IgD-negative memory B cell (primary cell): ENCODE data around the gene MME. TPM values are rescaled to one million over a fixed set of nuclear protein-coding genes. Genes with fewer than 3 reads are reported as not detected.

Source experiments
- H3K27ac Mint-ChIP-seq, 3 donors: one replicate each; pipeline ENCODE4 v1.8.0; 2020 to 2022; ENCODE audit warnings: mild to moderate bottlenecking in 3 of 3, mixed read lengths in 3 of 3, moderate library complexity in 1 of 3
- H3K27me3 Mint-ChIP-seq: one replicate; pipeline ENCODE4 v1.8.0; 2021; ENCODE audit warnings: mixed read lengths
- H3K36me3 Mint-ChIP-seq: one replicate; pipeline ENCODE4 v1.8.0; 2020; ENCODE audit warnings: mild to moderate bottlenecking, mixed read lengths
- H3K4me1 Mint-ChIP-seq, 3 donors: one replicate each; pipeline ENCODE4 v1.8.0; 2020 to 2022; ENCODE audit warnings: mixed read lengths in 3 of 3, mild to moderate bottlenecking in 1 of 3
- H3K4me3 Mint-ChIP-seq, 4 donors: one replicate each; pipeline ENCODE4 v1.8.0; 2020 to 2022; ENCODE audit warnings: mild to moderate bottlenecking in 4 of 4, mixed read lengths in 4 of 4, moderate library complexity in 3 of 4
- H3K9me3 Mint-ChIP-seq, 3 donors: one replicate each; pipeline ENCODE4 v1.8.0; 2020 to 2021; ENCODE audit warnings: mixed read lengths in 3 of 3, mild to moderate bottlenecking in 1 of 3
- polyA plus RNA-seq: library from polyadenylated mRNA; unstranded; fragments of 300-500 nt; fragmentation: Illumina TruSeq; gene quantifications from one replicate; pipeline ENCODE4 v1.2.3, GENCODE V29; 2021

Gene MME
- polyA plus RNA-seq, 1 donor from 2014 or later = 5.1 TPM

DNA sequence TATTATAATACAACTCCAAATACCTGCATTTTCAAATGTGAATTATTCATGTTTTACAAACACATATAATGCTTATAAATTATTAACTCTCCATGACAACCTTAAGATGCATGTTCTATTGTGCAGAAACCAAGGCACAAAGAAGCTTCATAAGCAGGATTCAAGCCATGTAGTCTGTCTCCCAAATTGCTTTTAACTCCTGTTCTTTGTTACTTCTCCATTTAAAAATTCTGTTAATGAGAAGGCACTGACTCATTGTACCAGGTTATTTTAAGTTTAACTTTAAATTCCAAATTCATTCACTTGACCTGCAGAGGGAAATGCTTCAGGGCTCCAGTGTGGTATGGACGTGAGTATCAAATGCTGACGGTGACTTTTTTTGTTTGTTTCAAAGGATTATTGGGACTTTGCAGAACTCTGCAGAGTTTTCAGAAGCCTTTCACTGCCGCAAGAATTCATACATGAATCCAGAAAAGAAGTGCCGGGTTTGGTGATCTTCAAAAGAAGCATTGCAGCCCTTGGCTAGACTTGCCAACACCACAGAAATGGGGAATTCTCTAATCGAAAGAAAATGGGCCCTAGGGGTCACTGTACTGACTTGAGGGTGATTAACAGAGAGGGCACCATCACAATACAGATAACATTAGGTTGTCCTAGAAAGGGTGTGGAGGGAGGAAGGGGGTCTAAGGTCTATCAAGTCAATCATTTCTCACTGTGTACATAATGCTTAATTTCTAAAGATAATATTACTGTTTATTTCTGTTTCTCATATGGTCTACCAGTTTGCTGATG lies 100.0 kb downstream of the MME start:
- peaks cover 0 to 2% (median 0%) of the 10 kb centered on the region in 3 donors for H3K9me3 Mint-ChIP-seq
- no peaks in the 10 kb centered on the region for H3K27me3 Mint-ChIP-seq
- H3K36me3 Mint-ChIP-seq = no peaks in the 10 kb centered on the region
- no peak overlapping the region for H3K4me3 Mint-ChIP-seq
- peaks cover 6 to 15% (median 11%) of the 10 kb centered on the region in 3 donors for H3K4me1 Mint-ChIP-seq
- H3K27ac Mint-ChIP-seq = peak overlapping the region in 1 of 3 donors; percentile 18

DNA sequence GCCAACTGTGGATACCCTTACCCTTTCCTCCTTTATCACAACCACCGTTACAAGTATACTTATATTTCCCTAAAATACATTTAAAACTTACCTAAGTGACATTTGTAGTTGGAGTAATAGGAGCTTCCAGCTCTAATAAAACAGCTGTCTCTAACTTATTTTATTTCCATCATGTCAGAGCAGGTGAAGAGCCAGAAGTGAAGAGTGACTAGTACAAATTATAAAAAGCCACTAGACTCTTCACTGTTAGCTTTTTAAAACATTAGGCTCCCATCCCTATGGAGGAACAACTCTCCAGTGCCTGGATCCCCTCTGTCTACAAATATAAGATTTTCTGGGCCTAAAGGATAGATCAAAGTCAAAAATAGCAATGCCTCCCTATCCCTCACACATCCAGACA lies 102.3 kb downstream of the MME start:
- Mint-ChIP-seq H3K36me3 (no peaks in the 10 kb centered on the region), H3K9me3 (peaks cover 0 to 2% (median 0%) of the 10 kb centered on the region in 3 donors), H3K4me1 (peaks cover 6 to 15% (median 11%) of the 10 kb centered on the region in 3 donors), H3K4me3 (no peak overlapping the region), H3K27ac (no peak overlapping the region), H3K27me3 (no peaks in the 10 kb centered on the region)

DNA sequence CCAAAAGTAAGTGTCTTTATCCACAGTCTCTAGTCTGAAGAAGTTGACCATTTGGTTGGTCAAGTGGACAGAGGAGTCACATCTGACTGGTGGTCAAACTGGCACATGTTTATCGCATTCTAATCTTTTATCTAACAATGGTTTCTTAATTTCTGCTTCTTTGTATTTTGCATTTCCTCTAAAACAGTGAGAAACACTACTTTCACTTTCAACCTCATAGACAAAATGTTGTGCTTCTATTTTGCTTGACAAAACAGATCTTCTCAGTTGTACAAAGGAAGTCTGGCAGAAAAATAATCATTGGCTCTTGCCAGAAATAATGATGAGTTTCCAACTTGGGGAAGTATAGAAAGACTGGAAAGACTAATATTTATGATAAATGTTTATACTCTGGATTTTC lies 103.9 kb downstream of the MME start:
- Mint-ChIP-seq H3K4me1 (peaks cover 6 to 11% (median 6%) of the 10 kb centered on the region in 3 donors), H3K9me3 (peaks cover 0 to 2% (median 0%) of the 10 kb centered on the region in 3 donors), H3K27me3 (no peaks in the 10 kb centered on the region)

DNA sequence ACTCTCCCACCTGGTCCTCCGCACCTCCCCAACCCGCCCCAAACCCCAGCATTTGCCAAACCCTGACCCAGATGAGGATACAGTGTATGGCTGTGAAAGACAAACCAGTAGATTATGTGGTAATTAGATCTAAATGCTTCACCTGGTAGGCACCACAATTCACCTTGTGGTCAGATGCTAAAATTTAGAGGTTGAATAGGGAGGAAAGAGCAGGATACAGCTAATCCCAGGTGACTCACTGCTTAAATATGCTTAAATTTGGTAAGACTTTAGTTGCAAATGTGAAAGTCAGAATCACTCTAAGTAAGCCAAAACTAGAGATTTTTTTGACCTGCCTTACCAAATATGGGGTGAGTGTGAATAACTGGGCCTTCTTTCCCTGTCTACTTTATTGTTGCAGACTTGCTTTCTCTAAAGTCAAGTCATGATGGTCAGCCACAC lies 105.5 kb downstream of the MME start:
- peaks cover 4 to 10% (median 6%) of the 10 kb centered on the region in 3 donors for H3K4me1 Mint-ChIP-seq
- peaks cover 0 to 2% (median 0%) of the 10 kb centered on the region in 3 donors for H3K9me3 Mint-ChIP-seq
- H3K27ac Mint-ChIP-seq = no peak overlapping the region
- no peaks in the 10 kb centered on the region for H3K36me3 Mint-ChIP-seq
- H3K27me3 Mint-ChIP-seq = no peaks in the 10 kb centered on the region
- H3K4me3 Mint-ChIP-seq = no peak overlapping the region

More for the DNA sequence above, 103.9 kb downstream of the MME start:
- peak overlapping the region in 2 of 3 donors; percentile 8 to 21 for H3K27ac Mint-ChIP-seq
- H3K36me3 Mint-ChIP-seq = no peaks in the 10 kb centered on the region
- H3K4me3 Mint-ChIP-seq = peak overlapping the region in 2 of 4 donors; percentile 7 to 69

DNA sequence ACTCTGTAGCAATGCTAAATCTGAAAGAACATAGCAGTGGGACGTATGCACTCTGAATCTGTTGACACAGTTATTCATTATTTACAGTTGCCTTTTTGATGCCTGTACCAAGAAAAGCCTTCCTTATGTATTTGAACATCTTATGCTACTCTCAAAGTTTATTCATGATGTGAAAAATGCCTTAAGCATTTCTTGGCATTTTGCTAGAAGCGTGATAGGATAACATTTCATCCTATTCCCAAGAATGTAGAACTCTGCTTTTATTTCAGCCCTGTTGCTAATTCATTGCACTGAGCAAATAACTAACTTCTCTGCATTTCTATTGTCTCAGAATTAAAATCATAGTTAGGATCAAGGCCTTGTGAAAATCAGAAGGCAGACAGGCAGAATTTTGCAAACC lies 107.9 kb downstream of the MME start:
- Mint-ChIP-seq H3K27ac (no peak overlapping the region), H3K4me1 (peaks cover 4 to 10% (median 6%) of the 10 kb centered on the region in 3 donors), H3K27me3 (no peaks in the 10 kb centered on the region), H3K36me3 (no peaks in the 10 kb centered on the region), H3K9me3 (peaks cover 0 to 2% (median 0%) of the 10 kb centered on the region in 3 donors), H3K4me3 (no peak overlapping the region)

DNA sequence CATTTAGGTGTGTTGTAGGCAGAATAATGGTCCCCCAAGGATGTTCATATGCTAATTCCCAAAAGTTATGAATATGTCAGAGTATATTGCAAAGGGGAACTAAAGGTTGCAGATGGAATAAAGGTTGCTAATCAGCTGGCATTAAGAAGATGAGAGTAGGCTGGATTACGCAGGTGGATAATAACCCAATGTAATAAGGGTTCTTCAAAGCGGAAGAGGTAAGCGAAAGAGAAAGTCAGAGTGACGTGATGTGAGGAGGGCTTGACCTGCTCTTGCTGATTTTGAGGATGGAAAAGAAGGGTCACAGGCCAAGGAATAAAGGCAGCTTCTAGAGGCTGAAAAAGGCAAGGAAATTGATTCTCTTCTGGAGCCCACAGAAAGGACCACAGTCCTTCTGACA lies 109.4 kb downstream of the MME start:
- peaks cover 0 to under 1% (median 0%) of the 10 kb centered on the region in 3 donors for H3K9me3 Mint-ChIP-seq
- no peak overlapping the region for H3K27ac Mint-ChIP-seq
- H3K36me3 Mint-ChIP-seq = no peaks in the 10 kb centered on the region
- peak overlapping the region in 2 of 4 donors; percentile 24 to 54 for H3K4me3 Mint-ChIP-seq
- no peaks in the 10 kb centered on the region for H3K27me3 Mint-ChIP-seq
- peaks cover 0 to 1% (median under 1%) of the 10 kb centered on the region in 3 donors for H3K4me1 Mint-ChIP-seq

DNA sequence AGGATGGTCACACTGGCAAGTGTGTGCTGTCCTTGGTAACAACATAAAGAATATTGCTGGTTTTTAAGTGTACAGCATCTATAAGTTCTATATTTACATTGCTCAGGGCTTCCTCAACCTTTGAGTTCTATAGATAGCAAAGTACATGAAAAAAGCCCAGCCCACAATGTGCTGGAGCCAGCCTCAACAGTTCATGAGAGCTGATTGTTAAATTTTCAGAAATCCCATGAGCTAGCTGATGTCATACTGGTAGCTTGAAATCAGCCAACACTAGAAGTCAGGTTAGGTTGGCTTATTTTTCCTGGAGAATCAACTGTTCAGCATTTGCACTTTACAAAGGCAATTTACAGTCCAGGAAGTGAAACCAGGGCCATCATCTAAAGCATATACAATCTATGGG lies 110.6 kb downstream of the MME start:
- H3K36me3 Mint-ChIP-seq = no peaks in the 10 kb centered on the region
- H3K27ac Mint-ChIP-seq = no peak overlapping the region
- no peak overlapping the region for H3K4me3 Mint-ChIP-seq
- no peaks in the 10 kb centered on the region for H3K27me3 Mint-ChIP-seq
- H3K9me3 Mint-ChIP-seq = no peaks in the 10 kb centered on the region
- no peaks in the 10 kb centered on the region for H3K4me1 Mint-ChIP-seq

DNA sequence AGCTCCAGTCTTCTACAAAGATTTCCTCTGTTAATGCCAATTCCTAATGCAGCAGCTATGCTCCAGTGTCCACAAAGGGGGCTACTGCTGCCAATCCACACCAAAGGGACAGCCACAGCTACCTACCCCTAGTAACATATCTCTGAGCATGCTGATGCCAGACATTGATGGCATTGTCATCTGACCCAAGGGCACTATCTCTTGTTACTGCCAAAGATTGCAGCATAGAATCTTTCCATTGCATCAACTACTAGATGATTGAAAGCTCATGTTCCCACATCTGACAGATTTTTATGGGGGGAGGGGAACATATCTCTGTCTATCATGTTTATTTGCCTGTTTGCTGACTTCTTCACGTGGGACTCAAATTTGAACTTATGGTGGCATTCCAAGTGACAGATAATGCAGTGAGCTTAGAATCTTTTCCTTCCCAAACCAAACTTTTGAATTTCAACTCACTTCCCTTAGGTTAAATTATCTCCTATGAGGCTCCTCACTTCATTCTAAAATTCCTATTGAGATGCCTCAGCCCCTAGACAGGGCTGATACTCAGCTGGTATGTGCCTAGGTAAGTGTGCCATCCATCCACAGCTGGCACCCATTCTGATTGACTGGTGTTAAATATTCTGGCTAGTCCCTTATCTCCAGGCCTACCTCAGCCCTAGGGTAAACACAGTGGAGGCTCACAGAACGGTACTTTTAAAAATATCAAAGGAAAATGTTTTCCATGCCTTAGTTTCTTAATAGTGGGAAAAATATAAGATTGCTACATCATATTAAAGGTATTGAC lies 113.0 kb downstream of the MME start:
- no peaks in the 10 kb centered on the region for H3K9me3 Mint-ChIP-seq
- H3K27me3 Mint-ChIP-seq = no peaks in the 10 kb centered on the region
- H3K36me3 Mint-ChIP-seq = no peaks in the 10 kb centered on the region
- H3K4me1 Mint-ChIP-seq = no peaks in the 10 kb centered on the region
- no peak overlapping the region for H3K27ac Mint-ChIP-seq
- H3K4me3 Mint-ChIP-seq = peak overlapping the region in 1 of 4 donors; percentile 11

DNA sequence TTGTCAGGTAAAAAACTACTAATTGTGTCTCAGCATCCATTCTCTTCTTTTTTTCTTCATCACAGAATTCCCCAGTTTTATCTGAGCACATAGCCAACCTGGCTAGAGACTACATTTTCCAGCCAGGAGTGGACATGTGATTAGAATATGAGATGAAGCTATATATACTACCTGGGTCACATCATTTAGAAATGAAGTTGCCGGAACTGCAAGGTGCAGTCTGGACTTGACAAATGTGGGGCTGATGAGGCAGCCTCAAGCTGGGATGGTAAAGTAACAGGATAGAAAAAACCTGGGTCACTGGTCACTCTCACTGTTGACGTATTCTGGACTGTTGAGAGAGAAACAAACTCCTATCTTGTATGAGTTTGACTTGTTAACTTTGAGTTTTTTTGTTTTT lies 113.7 kb downstream of the MME start:
- no peaks in the 10 kb centered on the region for H3K4me1 Mint-ChIP-seq
- H3K36me3 Mint-ChIP-seq = no peaks in the 10 kb centered on the region
- no peaks in the 10 kb centered on the region for H3K27me3 Mint-ChIP-seq
- no peak overlapping the region for H3K27ac Mint-ChIP-seq
- H3K4me3 Mint-ChIP-seq = no peak overlapping the region
- no peaks in the 10 kb centered on the region for H3K9me3 Mint-ChIP-seq

DNA sequence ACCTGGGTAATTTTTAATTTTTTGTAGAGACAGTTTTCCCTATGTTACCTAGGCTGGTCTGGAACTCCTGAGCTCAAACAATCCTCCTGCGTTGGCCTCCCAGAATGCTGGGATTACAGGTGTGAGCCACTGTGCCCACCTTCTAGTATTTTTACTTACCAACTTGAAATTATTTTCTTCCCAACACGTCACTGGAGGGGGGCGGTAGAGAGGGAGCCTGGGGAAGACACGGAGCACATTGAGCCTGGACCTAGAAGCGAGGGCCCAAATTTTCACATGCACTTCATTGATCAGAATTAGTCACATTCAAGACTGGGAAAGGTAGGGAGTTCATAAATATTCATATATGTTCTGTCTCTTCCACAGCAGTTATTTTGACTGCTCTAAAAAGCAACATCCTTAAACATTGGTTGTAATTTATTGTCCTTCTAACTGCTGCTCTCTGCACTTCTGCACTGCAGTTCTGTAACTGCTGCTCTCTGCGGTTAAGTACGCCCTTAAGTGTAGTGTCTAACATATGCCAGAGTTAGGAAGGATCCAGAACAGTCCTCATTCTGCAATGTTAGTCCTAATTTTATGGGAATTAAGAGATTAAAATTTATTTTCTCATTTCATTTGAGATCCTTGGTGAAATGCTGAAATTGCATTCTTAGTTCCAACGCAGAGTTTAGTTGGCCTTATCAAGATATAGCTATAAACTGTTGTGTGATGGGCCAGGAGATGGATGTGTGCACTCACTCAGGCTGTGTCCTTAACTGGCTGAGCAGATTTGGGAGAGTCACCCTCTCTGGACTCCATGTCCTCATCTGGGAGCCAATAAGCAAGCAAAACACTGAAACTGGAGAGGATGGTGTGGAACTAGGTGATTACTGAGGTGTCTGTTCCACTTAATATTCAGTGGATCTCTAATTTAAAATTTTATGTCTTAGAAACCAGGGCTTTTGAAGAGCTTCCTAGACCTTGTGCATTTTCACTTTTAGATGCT lies 115.1 kb downstream of the MME start:
- Mint-ChIP-seq H3K36me3 (no peaks in the 10 kb centered on the region), H3K4me3 (peak overlapping the region in 1 of 4 donors; percentile 76), H3K27me3 (no peaks in the 10 kb centered on the region), H3K4me1 (no peaks in the 10 kb centered on the region), H3K27ac (no peak overlapping the region), H3K9me3 (peaks cover 0 to 2% (median 0%) of the 10 kb centered on the region in 3 donors)

DNA sequence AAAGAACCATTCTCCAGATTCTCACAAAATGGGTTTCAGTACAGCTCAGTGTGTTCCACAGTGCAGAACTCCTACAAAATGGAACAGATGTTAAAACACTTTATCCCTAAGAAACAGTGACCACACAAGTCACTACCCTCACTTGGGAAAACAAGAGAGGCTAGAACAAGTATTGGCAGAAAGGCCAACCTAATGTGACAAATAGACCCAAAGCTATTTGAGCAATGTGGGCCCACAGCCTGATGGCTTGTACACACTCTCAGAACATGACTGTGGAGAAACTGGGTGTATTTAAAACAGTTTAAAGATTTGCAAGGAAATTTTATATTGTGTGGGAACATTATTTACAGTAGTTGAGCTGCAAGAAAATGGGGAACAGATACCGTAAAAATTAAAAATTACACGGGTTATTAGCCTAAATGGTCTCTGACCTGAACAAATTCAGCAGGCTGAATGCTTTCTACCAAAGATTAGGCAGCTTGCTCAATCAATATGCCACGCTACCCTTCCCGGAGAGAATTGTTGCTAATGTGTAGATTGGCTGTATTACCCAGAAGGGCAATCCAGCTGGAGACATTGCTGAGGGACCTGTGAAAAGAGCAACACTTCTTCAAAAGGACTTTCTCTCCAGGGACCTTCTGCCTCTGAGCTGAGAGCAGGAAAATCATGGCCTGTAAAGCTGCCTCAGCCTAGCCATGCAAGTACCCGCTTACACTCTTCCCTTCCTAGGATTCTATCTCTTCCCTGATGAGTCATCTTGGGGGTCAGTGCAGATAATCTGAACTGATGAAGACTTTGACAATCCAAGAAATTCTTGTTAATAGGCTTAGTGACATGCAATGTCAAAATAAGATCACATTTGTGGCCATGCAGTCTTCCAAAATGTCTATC lies 116.3 kb downstream of the MME start:
- H3K27me3 Mint-ChIP-seq = no peaks in the 10 kb centered on the region
- H3K36me3 Mint-ChIP-seq = no peaks in the 10 kb centered on the region
- H3K4me3 Mint-ChIP-seq = no peak overlapping the region
- H3K4me1 Mint-ChIP-seq = no peaks in the 10 kb centered on the region
- no peak overlapping the region for H3K27ac Mint-ChIP-seq
- peaks cover 0 to 2% (median 0%) of the 10 kb centered on the region in 3 donors for H3K9me3 Mint-ChIP-seq

DNA sequence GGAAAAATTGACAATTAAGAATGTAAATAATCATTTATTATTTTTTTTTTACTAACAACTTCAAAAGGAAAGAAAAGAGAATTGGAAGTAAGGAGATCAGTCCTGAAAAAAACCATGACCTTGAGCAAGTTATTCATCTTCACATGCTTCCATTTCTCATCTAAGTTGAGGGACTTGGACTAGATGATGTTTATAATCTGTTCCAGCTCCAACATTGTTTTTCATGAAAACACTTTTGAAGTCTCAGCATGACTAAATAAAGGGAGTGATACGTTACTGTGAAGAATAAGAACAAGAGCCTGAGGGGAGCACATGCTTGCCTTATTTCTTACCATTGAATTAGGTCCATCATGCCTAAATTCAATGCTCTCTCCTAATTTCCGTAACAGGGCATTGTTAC lies 117.7 kb downstream of the MME start:
- H3K27ac Mint-ChIP-seq = no peak overlapping the region
- peaks cover 3% of the 10 kb centered on the region for H3K36me3 Mint-ChIP-seq
- no peak overlapping the region for H3K4me3 Mint-ChIP-seq
- H3K4me1 Mint-ChIP-seq = no peaks in the 10 kb centered on the region
- no peaks in the 10 kb centered on the region for H3K27me3 Mint-ChIP-seq
- peaks cover 0 to 5% (median 0%) of the 10 kb centered on the region in 3 donors for H3K9me3 Mint-ChIP-seq

DNA sequence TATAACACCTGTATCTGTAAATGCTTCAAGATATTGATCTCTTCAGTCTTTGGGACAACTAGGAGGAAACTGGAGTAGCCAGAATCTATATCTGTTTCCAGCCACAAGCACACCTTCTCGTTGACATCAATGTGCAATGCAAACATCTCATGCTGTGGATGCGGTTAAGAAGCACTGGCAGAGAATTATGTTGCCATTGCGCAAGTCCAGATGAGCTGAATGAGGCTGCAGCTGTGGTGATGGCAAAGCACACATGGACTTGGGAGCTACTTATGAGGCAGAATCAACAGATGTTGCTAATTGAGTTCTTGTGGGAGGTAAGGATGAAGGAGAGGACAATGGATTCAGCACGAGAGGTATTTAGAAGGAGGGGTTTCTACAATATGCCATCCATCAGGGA lies 122.5 kb downstream of the MME start:
- Mint-ChIP-seq H3K9me3 (peaks cover 0 to 5% (median 0%) of the 10 kb centered on the region in 3 donors), H3K36me3 (peaks cover 3% of the 10 kb centered on the region), H3K4me3 (no peak overlapping the region), H3K4me1 (no peaks in the 10 kb centered on the region), H3K27me3 (no peaks in the 10 kb centered on the region), H3K27ac (no peak overlapping the region)

DNA sequence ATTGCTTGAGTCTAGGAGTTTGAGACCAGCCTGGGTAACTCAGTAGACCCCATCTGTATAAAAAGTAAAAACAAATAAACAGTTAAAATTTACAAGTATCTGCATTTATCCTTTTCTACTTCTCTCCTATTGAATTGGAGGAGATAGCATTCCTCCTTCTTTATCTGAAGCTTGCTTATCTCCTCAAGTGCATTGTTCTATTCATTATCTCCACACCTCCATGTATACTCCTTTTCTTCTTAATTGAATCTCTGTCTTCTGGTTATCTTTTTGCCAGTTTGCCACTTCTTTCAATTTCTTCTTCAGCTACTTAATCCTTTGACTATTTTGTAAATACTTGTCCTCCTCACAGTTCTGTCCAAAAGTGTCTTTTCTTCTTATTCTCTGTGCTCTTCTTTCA lies 124.7 kb downstream of the MME start:
- Mint-ChIP-seq H3K4me3 (no peak overlapping the region), H3K4me1 (no peaks in the 10 kb centered on the region), H3K36me3 (peaks cover 3% of the 10 kb centered on the region), H3K27ac (no peak overlapping the region), H3K9me3 (peaks cover 0 to 4% (median 0%) of the 10 kb centered on the region in 3 donors), H3K27me3 (no peaks in the 10 kb centered on the region)
